T follicular helper cell (primary cell): ENCODE data around the gene TLCD3B.

ENCODE experiments used
- DNase-seq: peaks from one replicate; pipeline ENCODE4 v3.0.0-alpha.2; 2020; ENCODE audit warnings: low read depth

Gene TLCD3B

GRCh38 chr16:30004811-30005242 is 26.2 kb downstream of the TLCD3B start:
- no peak for DNase-seq

DNA sequence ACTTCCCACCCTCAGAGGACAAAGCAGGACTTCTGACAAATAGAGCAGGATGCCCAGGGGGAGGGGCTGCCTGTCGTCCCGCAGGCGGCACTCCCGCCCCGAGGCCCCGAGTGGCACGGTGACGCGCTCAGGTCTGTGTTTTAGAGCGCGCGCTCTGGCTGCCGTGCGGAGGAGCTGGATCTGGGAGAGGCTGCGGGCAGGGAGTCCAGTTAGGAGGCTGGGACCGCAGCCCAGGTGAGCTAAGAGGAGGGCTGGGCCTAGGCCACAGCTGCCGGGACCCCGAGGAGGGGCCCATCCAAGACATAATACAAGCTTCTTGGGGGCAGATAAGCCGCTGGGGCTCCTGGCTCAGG is 26.7 kb downstream of the TLCD3B start:
- DNase-seq: no peak

DNA sequence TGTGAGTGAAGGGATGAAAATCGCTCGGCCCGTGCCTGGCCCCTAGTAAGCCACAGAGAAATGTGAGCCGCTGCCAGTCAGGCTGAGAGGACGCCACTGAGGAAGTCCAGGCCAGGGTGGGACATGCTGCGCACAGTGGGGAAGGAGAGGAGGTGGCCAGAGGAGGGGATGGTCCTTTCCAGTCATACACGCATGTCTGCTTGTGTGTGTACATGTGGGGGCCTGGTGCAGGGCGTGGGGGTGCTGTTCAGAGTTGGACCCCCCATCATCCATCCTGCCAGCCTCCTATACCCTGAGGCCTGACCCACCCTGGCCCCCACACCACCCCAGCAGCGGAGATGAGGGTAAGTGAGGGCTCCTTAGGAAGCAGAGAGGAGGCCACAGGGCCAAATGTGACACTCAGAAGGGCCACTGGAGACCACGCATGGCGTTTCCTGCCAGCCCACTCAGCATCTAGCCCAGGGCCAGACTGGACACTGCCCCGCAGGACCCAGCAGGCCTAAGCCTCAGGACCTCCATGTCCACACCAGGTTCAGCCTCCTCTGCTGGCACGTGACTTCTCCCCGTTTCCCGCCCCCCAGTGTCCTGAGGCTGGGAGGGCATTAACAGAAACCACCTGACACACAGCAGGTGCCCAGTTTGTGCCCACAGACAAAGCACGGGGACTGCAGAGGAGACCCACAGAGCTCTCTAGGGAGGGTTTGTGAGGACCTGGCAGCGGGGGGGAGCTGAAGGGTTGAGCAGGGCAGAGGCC is 27.2 kb downstream of the TLCD3B start:
- DNase-seq: no peak

DNA sequence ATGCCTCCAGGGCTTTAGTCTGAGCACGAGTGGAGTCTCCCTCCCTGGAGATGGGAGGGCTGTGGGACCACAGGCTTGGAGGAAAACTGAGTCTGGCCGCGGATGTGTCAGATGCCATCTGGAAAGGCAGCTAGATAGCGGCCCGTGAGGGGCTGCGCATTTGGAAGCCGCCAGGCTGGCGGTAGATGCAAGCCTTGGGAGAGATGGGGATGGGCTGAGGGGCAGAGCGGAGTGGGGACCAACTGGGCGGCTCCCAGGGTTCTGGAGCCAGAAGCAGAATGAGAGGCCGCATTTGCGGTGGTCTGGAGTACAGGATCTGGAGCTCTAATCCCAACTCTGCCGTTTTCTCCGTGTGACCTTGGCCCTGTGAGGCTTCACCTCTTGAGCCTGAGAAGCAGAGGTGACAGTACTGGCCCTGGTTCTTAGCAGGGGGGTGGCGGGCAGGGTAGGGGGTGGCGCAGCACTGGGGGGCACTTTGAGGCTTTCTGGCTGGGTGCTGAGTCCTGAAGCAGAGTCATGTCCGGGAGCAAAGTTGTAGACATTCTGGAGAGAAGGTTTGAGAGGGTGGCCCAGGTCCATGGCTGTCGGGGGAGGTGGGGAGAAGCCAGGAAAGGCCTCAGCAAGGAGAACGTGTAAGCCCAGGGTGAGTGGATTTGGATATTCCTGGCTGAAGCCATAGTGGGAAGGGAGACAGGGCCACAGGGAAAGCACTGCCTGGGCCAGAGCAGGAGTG is 28.3 kb downstream of the TLCD3B start:
- no peak for DNase-seq

GRCh38 chr16:30000735-30001631 is 30.1 kb downstream of the TLCD3B start:
- no peak for DNase-seq

DNA sequence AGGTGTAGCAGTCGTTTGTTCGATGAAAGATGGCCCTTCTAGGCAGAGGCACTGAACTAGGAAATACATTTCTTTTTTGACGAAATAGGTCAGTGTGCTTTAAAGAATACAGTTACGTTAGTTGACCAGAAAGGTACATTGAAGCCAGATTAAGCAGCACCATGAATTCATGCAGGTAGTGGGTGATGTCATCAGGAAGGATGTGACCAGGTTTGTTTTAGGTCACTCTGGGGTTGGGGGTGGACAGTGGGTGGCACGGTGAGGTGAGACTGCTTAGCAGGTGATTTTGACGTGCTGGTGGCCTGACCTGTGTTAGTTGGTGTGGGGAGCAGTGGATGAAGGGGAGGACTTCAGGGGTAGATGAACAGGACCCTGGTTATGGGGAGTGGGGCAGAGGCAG is 31.5 kb downstream of the TLCD3B start:
- no peak for DNase-seq

DNA sequence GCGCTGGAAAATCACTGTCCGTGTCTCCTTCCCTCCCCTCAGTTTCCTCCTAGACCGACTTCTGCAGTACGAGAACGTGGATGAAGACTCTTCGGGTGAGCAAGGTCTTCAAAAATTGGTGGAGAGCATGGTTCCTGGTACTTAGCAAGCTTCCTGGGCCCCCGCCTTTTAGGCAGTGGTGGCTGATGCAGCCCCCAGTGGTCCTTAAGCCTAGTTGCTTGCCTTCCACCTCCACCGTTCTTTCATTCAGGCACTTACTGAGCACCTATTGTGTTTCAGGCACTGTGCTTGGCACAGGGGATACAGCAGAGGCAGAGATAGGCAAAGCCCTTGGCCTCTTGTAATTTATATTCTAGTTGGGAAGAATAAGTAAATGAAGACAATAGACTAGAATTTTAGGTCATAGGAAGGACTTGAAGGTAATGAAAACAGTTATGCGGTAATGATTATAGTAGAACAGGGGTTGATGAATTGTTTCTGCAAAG is 34.3 kb downstream of the TLCD3B start:
- DNase-seq: no peak

GRCh38 chr16:29995911-29996765 is 34.9 kb downstream of the TLCD3B start, which contains the start of gene INO80E:
INO80E (plus strand) TSS chr16:29996241; CDS start chr16:29996311, 70 bp downstream.
- peak; percentile 99 for DNase-seq

DNA sequence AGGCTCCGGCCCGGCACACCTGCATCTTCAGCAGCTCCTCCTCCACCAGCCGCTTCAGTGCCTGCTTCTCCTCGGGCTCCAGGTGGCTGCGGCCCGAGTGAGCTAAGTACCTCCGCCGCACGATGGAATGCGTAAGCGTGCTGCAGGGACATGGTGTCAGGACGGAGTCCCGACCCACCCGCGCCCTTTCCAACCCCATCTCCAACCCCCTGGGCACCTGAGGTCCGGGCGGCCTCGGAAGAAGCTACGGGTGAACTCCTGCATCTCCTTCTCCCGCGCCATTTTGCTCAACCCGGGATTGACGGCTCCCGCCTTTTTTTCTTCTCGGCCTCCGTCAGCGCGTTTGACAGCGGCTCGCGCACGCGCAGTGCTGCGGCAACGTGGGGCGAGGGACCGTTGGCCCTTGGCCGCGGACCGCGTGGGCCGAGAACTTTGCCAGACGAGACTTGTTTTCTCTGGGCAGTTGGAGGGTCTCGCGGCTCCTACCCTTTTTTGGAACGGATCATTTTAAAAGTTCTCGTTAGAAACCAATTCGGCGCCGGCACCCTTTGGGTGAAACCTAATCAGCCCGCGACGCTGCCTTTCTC is 35.7 kb downstream of the TLCD3B start, which contains the start of gene HIRIP3:
HIRIP3 (minus strand) TSS at position 294 of the 587 bp plus-strand sequence; CDS start at position 282, 12 bp downstream.
- peak; percentile 79 for DNase-seq

GRCh38 chr16:29994600-29995323 is 36.3 kb downstream of the TLCD3B start:
- DNase-seq: no peak

DNA sequence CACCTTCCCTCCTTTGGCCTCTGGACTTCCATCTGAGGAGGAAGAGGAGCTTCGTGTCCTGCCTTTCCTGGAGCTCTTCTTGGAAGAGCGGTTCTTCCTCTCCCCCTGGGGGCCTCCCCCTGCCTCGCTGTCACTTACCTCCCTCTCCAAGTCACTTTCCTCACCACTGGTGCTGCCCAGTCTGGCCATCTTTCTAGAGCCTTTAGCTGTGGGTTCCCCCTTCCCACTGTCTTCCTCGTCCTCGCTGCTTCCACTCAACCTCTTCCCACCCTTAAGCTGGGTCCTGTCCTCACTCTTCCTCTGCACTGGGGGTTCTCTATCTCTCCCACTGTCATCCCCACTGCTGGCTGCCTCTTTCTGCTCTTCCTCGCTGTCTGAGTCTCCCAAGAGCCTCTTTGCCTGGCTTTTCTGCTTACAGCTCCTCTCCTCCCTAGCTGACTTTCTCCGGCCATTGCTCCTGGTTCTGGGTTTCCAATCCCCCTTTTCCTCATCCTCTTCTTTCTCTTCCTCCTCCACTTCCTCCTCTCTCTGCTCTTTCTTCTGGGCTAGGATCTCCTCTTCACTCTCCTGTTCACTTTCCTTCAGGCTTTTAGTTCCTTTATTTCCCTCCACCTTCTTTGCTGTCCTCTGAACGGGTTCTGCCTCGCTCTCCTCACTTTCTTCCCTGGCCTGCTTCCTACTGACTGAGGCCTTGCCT is 37.0 kb downstream of the TLCD3B start:
- DNase-seq: no peak

GRCh38 chr16:29993191-29993902 is 37.7 kb downstream of the TLCD3B start:
- DNase-seq: no peak

DNA sequence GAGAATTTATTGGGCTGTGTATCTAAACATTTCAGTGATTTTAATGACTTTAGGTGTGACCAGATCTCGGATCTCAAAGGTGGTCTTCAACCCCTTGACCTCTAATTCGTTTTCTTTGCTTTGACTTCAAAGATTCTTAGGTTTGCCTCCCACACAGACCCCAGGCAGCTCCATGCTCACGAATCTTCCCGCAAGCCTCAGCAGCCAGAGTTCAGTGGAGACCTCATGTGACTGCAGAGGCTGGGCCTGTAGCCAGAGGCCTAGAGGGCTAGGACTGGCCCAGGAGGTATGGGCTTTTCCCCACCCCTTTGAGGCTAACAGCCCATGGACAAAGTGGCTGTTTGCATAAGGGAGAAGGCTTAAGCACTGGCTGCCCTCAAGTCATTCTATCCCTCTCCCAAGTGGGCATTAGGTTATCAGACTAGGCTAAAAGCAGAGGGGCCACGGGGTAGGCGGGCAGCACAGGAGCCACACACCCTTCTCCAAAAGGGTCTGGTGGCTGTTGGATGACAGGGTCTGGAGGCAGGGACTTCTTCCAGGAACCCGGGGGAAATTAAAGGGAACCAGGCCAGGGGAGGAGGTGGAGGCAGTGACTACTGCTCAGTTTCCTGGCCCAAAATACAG is 38.6 kb downstream of the TLCD3B start:
- no peak for DNase-seq

DNA sequence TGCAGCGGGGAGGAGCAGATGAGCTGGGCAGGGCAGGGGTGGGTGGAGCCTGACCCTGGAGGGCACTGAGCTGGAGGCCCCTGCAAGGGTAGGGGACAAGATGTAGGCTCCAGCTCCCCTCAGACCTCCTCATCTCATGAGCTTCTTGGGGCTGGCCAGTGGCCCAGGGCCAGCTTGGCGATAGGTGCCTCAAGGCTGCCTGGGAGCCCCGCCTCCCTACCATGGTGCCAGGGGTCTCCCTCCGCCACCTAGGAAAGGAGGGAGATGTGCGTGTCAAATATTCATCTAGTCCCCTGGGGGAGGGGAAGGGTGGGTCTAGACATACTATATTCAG is 39.5 kb downstream of the TLCD3B start:
- DNase-seq: no peak

DNA sequence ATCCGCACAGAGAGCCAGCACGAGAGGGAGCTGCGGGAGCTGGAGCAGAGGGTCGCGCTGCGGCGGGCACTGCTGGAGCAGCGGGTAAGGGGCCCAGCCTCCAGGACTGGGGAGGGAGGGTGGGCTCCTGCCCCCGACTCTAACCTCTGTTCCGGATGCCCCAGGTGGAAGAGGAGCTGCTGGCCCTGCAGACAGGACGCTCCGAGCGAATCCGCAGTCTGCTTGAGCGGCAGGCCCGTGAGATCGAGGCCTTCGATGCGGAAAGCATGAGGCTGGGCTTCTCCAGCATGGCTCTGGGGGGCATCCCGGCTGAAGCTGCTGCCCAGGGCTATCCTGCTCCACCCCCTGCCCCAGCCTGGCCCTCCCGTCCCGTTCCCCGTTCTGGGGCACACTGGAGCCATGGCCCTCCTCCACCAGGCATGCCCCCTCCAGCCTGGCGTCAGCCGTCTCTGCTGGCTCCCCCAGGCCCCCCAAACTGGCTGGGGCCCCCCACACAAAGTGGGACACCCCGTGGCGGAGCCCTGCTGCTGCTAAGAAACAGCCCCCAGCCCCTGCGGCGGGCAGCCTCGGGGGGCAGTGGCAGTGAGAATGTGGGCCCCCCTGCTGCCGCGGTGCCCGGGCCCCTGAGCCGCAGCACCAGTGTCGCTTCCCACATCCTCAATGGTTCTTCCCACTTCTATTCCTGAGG is 40.0 kb downstream of the TLCD3B start:
- no peak for DNase-seq

GRCh38 chr16:29990034-29990433 is 41.0 kb downstream of the TLCD3B start:
- no peak for DNase-seq

- no peak for DNase-seq
Observed at GRCh38 chr16:29989111-29989858, 41.8 kb downstream of the TLCD3B start.
